SU-DHL-6 (cell line): ENCODE measurements around the gene SOX10.

Experiments
- H2AFZ ChIP-seq: fragments of 200-600 bp; sonication (generic); 2 replicates; pipeline ENCODE4 v1.6.1; 2014; ENCODE audit warnings: low read depth, mild to moderate bottlenecking, moderate library complexity, mixed read lengths, antibody characterized with exemption, low read length; ENCODE audit not compliant: severe bottlenecking
- H3F3A ChIP-seq: fragments of 200-600 bp; shearing (Covaris generic); 2 replicates; pipeline ENCODE4 v1.6.0; 2016; ENCODE audit warnings: antibody characterized with exemption, mild to moderate bottlenecking; ENCODE audit not compliant: insufficient read depth
- H3K27ac ChIP-seq: fragments of 200-600 bp; sonication (generic); 2 replicates; pipeline ENCODE4 v1.5.1; 2016; ENCODE audit warnings: low read depth, mild to moderate bottlenecking, low read length, moderate library complexity, mixed read lengths
- H3K27me3 ChIP-seq: fragments of 200-600 bp; sonication (generic), shearing (Covaris generic); 2 replicates; pipeline ENCODE4 v1.6.0; 2014; ENCODE audit warnings: mild to moderate bottlenecking, low read length
- H3K36me3 ChIP-seq: fragments of 200-600 bp; sonication (generic); 2 replicates; pipeline ENCODE4 v1.6.1; 2014; ENCODE audit warnings: mild to moderate bottlenecking, low read length, mixed read lengths
- H3K4me2 ChIP-seq: fragments of 300-600, 200-600 bp; shearing (Covaris generic), sonication (generic); 2 replicates; pipeline ENCODE4 v1.6.0; 2014; ENCODE audit warnings: low read length, low read depth, mild to moderate bottlenecking; ENCODE audit not compliant: poor library complexity, severe bottlenecking
- H3K4me3 ChIP-seq: fragments of 200-600 bp; sonication (generic); 2 replicates; pipeline ENCODE4 v1.5.1; 2014; ENCODE audit warnings: antibody characterized with exemption, low read length, mild to moderate bottlenecking, mixed read lengths; ENCODE audit not compliant: insufficient read depth, poor library complexity, severe bottlenecking
- H3K79me2 ChIP-seq: fragments of 200-600 bp; sonication (generic); 2 replicates; pipeline ENCODE4 v1.6.1; 2014; ENCODE audit warnings: mild to moderate bottlenecking, low read length, moderate library complexity; ENCODE audit not compliant: insufficient read depth
- H3K9ac ChIP-seq: fragments of 200-600 bp; sonication (generic); 2 replicates; pipeline ENCODE4 v1.7.0; 2014; ENCODE audit warnings: mild to moderate bottlenecking, low read length
- H3K9me2 ChIP-seq: fragments of 200-600 bp; sonication (generic); replicated peaks from 2 replicates; pipeline ENCODE4 v1.6.1; 2014; ENCODE audit warnings: low read length; ENCODE audit not compliant: insufficient read depth
- H3K9me3 ChIP-seq: fragments of 200-600 bp; sonication (generic); 2 replicates; pipeline ENCODE4 v1.6.1; 2014; ENCODE audit warnings: low read length, mixed read lengths; ENCODE audit not compliant: insufficient read depth
- H4K20me1 ChIP-seq: fragments of 200-600 bp; sonication (generic); 2 replicates; pipeline ENCODE4 v1.6.1; 2014; ENCODE audit warnings: low read depth, mild to moderate bottlenecking, antibody characterized with exemption, low read length, moderate library complexity, mixed read lengths
- CTCF ChIP-seq: fragments of 200-600 bp; sonication (generic); IDR thresholded peaks from one replicate; pipeline ENCODE4 v1.5.1; 2017; ENCODE audit warnings: antibody characterized with exemption, mild to moderate bottlenecking, low read length, moderate library complexity; ENCODE audit not compliant: insufficient read depth, poor library complexity, severe bottlenecking
- EZH2phosphoT487 ChIP-seq: fragments of 200-600 bp; sonication (generic), shearing (Covaris generic); conservative IDR thresholded peaks from 2 replicates; pipeline ENCODE4 v1.6.1; 2018; ENCODE audit warnings: mild to moderate bottlenecking, antibody characterized with exemption, low read length, moderate library complexity, mixed read lengths

Gene SOX10

GRCh38 chr22:38026130-38027111 lies 42.1 kb upstream of the SOX10 start:
- no peak overlapping the region for H3K4me2 ChIP-seq
- H4K20me1 ChIP-seq = no peaks in the 10 kb centered on the region
- H3K9me3 ChIP-seq = no peaks in the 10 kb centered on the region
- H3K27ac ChIP-seq = no peak overlapping the region
- no peaks in the 10 kb centered on the region for H3F3A ChIP-seq
- no peak overlapping the region for H2AFZ ChIP-seq
- H3K27me3 ChIP-seq = no peaks in the 10 kb centered on the region
- no peaks in the 10 kb centered on the region for H3K79me2 ChIP-seq
- H3K9me2 ChIP-seq = no peaks in the 10 kb centered on the region
- TF ChIP-seq CTCF = no peak
- TF ChIP-seq EZH2phosphoT487 = no peak
- no peak overlapping the region for H3K4me3 ChIP-seq
- no peaks in the 10 kb centered on the region for H3K36me3 ChIP-seq
- H3K9ac ChIP-seq = no peak overlapping the region

GRCh38 chr22:38025514-38025913 lies 41.2 kb upstream of the SOX10 start:
- Histone ChIP-seq H2AFZ (no peak overlapping the region), H3K9me2 (no peaks in the 10 kb centered on the region), H3K27ac (no peak overlapping the region), H3K9me3 (no peaks in the 10 kb centered on the region), H3K9ac (no peak overlapping the region), H4K20me1 (no peaks in the 10 kb centered on the region), H3K27me3 (no peaks in the 10 kb centered on the region), H3K4me2 (no peak overlapping the region), H3F3A (no peaks in the 10 kb centered on the region), H3K36me3 (no peaks in the 10 kb centered on the region), H3K4me3 (no peak overlapping the region), H3K79me2 (no peaks in the 10 kb centered on the region)
- TF ChIP-seq EZH2phosphoT487 (no peak), CTCF (no peak)

- Histone ChIP-seq H3K4me3 (no peak overlapping the region), H3K4me2 (no peak overlapping the region), H3K9ac (no peak overlapping the region), H3K36me3 (no peaks in the 10 kb centered on the region), H4K20me1 (no peaks in the 10 kb centered on the region), H3K9me3 (no peaks in the 10 kb centered on the region), H3K27me3 (no peaks in the 10 kb centered on the region), H2AFZ (no peak overlapping the region), H3K27ac (no peak overlapping the region), H3K9me2 (no peaks in the 10 kb centered on the region), H3K79me2 (no peaks in the 10 kb centered on the region), H3F3A (no peaks in the 10 kb centered on the region)
- TF ChIP-seq CTCF = no peak
- no peak for TF ChIP-seq EZH2phosphoT487
These were observed 38.7 kb upstream of the SOX10 start for GRCh38 chr22:38023045-38023444.
